T follicular helper cell (primary cell): ENCODE data around the gene S1PR2.
"Not testable (repeated sequence)": the region's sequence is repeated elsewhere in the genome, so short reads cannot be mapped to it uniquely, and the experiment has no call there.

Source experiments
- DNase-seq: peaks from one replicate; pipeline ENCODE4 v3.0.0-alpha.2; 2020; ENCODE audit warnings: low read depth

Gene S1PR2

DNA sequence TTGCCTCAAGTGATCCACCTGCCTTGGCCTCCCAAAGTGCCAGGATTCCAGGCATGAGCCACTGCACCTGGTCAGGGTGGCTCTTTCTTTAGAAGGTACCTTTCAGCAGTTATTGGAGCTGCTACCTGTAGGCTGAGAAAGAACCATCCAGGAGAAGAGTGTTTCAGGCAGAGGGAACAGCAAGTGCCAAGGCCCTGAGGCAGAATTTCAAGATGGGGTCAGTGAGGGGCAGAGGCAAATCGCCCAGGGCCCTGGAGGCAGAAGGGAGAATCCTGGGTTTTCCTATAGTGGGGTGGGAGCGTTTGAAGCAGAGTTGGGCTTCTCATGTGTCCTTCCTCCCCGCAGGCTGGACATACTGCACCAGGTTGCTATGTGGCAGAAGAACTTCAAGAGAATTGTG lies 23.1 kb upstream of the S1PR2 start:
- no peak for DNase-seq

DNA sequence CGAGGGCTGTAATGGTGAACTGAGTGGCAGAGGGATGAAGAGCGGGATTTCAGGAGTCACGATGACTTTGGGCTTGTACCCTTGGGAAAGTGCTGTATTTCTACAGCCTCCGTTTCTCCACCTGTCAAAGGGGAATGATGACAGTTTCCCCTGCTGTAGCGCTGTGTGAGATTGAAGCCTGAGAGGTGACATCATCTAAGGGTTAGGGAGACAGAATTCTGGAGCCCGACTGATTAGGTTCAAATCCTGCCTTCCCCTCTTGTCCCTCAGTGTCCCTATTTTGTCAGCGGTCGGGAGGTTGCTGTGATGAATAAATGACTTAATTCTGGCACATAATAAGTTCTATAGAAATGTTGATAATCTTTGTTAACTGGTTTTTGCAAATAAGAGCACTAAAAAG lies 21.6 kb upstream of the S1PR2 start:
- DNase-seq = no peak

DNA sequence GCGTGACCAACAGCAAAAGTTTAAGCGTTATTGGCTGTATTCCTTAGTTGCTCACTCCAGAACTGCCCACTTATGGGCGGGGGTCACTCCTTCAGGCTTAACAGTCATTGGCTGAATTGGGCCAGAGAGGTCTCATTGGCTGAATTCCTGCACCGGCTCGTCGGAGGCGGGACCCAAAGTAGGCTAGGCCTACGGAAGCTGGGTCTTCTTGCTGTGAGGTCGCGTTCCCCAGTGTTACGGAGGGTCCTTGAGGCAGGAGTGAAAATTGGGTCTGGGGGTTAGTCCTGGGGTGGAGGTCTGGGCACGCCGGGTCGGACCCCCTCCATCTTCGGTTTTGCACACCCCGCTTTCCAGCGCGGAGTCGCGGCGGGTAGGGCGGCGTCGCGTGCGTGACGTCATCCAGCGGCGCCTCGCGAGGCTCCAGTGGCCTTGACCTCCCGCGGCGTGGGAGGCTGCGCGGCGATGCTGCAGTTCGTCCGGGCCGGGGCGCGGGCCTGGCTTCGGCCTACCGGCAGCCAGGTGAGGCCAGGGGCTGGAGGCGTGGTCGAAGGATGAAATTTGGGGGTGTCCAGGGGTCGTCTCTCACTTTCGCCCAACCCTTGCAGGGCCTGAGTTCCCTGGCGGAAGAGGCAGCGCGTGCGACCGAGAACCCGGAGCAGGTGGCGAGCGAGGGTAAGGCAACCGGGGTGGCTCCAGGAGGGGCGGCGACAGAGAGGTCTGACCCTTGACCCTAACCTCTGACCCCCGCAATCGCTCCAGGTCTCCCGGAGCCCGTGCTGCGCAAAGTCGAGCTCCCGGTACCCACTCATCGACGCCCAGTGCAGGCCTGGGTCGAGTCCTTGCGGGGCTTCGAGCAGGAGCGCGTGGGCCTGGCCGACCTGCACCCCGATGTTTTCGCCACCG lies 20.9 kb upstream of the S1PR2 start, which contains the start of gene MRPL4:
TSS of gene MRPL4 (plus strand) at position 423 of the 903 bp plus-strand sequence. CDS start at position 463, 40 bp downstream.
- DNase-seq = peak; percentile 94

DNA sequence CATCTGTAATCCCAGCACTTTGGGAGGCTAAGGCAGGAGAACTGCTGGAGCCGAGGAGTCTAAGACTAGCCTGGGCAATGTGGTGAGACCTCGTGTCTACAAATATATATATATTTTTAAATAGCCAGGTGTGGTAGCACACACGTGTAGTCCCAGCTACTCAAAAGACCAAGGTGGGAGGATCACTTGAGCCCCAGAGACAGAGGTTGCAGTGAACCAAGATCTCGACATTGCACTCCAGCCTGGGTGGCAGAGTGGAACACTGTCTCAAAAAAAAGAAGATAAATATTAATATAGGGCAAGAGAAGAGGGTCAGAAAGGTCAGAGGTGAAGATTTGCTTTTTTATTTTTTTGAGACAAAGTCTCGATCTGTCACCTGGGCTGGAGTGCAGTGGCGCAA lies 15.4 kb upstream of the S1PR2 start:
- no peak for DNase-seq

DNA sequence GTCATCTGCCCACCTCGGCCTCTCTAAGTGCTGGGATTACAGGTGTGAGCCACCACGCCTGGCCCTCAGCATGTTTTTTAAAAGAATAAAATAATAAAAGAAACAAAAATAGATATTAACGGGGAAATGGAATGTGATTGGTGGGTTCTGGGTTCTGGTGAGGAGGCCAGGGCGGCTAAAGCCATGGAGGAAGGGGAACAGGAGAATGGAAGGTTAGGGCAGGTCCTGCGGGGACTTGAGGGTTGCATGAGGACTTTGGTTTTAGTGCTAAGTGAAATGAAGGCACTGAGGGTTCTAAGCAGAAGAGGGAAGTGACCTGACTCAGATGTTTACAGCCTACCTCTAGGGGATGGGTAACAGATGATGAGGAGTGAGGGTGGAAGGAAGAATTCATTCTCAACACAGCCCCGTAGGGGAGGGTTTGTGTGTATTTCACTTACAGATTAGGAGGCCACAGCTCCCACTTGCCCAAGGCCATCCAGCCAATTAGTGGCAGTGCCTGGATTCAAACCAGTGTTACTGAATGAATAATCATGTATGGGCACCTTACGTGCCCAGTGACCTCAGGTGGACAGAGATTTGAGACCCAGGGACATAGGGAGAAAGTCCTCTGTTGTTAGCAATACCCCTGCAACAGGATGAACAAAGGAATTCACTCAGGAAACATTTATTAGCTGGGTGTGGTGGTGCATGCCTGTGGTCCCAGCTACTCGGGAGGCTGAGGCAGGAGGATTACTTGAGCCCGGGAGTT lies 14.2 kb upstream of the S1PR2 start:
- no peak for DNase-seq

DNA sequence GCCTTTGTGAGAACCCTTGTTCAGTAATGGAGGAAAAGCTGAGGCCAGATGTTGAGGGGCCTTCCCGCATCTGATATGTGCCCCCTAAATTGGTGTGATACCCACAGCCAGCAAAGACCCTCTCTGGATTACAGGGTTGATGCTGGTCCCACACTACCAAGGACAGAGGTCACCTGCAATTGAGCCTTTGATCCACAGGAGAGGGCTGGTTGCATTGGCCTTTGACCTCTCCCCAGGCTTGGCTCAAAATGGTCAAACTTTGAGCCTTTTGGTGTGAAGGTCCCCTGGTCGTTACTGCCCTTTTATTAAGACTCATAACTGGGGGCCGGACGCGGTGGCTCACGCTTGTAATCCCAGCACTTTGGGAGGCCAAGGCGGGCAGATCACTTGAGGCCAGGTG lies 12.5 kb upstream of the S1PR2 start:
- no peak for DNase-seq

DNA sequence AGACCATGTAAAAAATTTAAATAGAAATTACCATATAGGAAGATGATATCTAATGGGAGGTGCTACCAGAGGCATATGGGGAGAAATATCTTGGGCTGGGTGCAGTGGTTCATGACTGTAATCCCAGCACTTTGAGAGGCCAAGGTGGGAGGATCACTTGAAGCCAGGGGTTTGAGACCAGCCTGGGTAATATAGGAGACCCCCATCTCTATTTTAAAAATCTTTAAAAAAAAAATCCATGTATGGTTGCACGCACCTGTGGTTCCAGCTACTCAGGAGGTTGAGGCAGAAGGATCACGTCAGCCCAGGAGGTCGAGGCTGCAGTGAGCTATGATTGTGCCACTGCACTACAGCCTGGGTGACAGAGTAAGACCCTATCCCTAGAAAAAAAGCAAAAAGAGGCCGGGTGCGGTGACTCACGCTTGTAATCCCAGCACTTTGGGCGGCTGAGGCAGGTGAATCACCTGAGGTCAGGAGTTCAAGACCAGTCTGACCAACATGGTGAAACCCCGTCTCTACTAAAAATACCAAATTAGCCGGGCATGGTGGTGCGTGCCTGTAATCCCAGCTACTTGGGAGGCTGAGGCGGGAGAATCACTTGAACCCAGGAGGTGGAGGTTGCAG lies 10.8 kb upstream of the S1PR2 start:
- not testable (repeated sequence) for DNase-seq

DNA sequence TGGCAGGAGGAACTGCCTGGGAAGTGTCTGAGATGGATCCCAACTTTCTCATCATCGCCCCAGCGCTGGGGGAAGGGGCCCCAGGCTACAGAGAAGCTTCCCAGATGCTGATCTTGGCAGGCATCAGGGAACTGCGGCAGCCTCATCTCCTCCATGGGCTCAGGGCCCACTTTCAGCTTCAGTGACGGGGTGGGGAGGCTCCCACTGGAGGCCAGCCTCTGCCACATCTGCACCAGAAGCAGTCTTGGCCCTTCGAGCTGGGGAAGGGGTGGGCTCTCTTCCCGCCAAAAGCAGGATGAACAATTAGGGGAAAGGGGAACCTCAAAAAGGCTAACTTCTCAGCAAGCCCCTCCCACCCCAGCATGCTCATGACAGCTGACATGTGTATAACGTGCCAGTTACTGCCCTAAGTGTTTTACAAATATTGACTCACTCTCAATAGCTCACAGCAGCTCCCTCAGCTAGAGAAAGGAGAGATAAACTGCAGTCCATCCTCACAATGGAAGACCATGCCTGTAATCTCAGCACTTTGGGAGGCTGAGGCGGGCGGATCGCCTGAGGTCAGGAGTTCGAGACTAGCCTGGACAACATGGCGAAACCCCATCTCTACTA lies 7.1 kb upstream of the S1PR2 start:
- no peak for DNase-seq

DNA sequence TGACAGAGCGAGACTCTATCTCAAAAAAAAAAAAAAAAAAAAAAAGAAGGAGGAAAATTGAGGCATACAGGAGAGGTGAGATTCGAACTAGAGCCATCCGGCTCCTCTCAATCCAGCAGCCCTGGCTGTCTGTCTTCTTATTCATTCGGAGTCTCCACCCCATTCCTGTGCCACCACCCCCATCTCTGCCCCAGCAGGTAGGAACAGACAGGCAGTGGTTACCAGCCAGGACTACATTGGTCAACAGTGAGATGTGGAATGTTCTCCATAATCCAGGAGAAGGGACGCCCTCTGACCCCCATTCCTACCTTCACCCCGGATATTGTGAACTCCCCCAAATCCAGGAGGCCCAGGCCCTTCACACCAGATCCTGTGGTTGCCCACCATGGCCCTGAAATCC lies 6.6 kb upstream of the S1PR2 start:
- no peak for DNase-seq

DNA sequence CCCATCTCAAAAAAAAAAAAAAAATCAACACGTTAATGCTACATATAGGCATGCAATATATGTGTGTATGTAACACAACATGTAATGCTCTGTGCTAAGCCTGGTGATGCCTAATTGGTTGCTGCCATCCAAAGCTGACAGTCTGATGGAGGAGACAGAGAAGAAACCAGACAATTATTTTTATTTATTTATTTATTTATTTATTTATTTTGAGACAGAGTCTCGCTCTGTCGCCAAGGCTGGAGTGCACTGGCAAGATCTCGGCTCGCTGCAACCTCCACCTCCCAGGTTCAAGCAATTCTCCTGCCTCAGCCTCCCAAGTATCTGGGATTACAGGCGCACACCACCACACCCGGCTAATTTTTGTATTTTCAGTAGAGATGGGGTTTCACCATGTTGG lies 4.3 kb upstream of the S1PR2 start:
- DNase-seq = not testable (repeated sequence)

DNA sequence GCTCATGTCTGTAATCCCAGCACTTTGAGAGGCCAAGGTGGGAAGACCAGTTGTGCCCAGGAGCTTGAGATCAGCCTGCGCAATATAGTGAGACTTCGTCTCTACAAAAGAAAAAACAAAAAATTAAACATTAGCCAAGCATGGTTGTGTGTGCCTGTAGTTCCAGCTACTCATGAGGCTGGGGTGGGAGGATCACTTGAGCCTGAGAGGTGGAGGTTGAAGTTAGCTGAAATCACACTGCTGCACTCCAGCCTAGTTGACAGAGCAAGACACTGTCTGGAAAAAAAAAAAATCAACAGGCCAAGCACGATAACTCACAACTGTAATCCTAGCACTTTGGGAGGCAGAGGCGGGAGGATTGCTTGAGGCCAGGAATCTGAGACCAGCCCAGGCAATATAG lies 3.9 kb upstream of the S1PR2 start:
- no peak for DNase-seq

DNA sequence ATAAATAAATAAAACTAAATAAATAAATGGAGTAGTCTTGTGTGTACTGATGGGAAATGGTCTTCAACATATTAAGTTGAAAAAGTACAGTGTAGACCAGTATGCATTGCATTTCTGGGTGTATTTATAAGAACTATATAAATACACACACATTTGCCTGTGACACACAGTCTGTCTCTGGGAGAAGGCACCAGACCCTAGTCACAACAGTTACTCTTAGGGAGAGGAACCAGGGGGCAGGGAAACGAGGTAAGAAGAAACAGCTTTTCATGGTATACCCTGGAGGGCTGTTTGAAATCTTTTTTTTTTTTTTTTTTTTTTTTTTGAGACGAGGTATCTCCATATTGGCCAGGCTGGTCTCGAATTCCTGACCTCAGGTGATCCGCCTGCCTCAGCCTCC lies 2.8 kb upstream of the S1PR2 start:
- DNase-seq = no peak

DNA sequence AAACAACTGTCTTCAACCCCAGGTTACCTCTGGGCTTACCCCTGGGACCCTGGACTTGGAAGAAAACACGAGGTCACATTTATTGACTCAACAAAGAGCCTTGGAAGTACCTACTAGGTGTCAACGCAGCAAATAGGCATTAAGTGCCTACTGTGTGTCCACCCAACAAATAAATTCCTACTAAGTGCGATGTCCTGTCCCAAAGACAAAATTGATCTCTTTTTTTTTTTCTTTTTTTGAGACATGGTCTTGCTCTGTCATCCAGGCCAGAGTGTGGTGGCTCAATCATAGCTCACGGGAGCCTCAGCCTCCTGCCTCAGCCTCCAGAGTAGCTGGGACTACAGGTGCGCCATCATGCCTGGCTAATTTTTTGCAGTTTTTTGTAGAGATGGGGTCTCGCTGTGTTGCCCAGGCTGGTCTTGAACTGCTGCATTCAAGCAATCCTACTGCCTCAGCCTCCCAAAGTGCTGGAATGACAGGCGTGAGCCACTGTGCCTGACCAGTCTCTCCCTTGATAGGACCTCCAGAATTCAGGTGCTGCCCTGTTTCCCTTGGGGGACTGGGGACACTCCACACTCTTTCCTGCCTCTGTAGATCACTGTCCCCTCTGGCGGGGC lies 589 bp upstream of the S1PR2 start:
- DNase-seq = no peak

DNA sequence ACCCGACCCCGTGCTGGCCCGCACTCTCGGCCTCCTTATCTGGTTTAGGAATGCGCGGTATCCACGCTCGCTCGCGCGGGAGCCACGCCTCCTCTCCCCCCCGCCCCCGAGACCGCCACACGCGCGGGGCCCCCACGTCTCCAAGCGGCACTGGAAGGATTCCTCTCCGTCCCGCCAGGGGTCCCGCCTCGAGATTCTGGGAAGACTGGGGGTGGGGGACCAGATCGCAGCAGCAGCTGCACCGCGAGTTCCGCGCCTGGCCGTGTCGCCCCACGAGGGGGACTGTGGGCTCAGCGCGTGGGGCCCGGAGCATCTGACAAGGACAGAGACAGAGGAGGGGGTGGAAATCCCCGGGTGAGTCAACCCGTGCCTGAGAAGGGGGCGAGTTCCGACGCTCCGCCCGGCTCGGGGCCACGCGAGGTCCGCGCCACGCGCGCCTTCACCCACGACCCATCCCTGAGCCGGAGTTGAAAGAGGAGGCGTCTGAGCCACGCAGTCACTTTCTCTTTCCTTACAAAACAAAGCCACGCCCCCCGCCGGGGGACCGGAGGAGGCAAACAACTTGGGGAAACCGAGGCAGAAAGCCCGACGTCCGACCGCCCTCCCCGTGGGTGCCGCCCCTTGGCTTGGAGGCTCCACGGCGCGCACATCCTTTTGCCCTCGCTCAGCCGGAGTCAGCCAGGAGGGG lies 814 bp downstream of the S1PR2 start:
- peak; percentile 57 for DNase-seq

DNA sequence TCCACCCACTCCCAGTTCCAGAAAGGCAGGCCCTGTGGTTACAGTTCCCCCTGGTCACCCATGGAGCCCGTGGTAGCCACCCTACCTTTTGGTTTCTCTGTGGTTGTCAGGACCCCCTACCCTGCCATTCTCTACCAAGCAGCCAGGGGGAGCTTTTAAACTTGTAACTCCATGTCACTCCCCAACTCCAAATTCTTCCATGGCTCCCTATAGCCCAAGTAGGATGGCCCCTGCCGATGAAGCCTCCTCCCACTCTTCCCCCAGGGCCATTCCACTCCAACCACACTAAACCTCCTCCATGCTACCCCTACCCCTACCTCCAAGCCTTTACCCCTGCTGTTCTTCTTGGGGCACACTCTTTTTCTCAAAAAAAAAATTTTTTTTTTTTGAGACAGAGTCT lies 2.2 kb downstream of the S1PR2 start:
- peak; percentile 23 for DNase-seq

DNA sequence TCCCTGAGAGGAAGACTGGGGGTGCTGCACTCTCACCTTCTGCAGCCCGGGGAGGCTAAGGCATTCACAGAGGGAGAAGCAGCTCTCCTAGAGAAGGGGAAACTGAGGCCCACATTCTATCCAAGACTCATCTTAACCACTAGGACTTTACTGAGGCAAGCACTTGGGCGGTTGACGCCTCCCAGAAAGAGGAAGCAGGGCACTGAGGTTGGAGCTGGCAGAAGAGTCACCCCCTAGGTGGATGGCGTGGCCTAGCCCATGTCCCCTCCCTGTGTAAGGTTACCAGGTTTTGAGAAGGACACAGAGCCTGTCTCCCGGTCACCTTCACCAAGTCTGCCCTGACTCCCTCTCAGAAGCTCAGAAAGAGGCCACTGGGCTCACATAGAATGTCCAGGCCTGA lies 2.7 kb downstream of the S1PR2 start:
- no peak for DNase-seq

DNA sequence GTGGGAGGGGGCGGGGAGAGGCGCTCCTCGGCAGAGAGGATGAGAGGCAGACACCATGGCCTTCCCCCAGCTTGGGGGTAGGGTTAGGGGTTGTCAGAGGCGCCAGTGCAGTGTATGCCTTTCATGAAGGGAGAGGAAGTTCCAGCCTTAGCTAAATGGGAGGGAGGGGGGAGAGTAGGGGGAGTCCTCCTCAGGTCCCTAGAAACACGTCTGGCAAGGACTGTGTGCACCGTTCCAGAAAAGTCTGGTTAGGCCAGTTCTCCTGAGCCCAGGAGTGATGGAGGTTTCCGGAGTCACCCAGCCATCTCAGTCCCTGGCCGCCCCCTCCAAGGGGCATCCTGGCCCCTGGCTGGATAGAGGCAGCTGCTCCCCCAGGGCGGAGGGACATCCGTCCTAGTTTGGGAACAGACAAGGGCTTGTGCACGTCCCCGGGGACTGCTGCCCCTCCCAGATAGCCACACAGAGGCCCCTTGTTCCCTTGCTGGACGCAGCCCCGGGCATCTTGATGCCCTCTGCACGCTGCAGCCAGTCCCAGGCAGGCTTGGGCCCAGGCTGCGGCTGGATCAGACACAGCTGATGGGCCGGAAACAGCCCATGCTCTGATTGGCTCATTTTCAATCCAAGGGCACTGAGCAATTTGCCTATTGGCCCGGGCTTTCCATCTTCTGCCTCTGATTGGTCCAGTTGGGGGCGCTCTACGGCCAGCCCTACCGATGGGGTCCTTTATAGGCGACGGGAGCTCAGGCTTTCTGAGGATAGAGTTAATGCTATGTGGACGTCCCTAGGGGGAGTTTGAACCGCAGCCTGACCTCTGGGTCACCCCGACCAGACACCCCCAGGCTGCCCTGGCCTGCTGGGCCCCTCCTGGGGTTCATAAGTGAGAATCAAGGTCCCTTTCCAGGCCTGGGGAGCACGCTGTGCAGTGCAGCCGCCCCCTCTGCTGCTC lies 3.8 kb downstream of the S1PR2 start:
- no peak for DNase-seq

DNA sequence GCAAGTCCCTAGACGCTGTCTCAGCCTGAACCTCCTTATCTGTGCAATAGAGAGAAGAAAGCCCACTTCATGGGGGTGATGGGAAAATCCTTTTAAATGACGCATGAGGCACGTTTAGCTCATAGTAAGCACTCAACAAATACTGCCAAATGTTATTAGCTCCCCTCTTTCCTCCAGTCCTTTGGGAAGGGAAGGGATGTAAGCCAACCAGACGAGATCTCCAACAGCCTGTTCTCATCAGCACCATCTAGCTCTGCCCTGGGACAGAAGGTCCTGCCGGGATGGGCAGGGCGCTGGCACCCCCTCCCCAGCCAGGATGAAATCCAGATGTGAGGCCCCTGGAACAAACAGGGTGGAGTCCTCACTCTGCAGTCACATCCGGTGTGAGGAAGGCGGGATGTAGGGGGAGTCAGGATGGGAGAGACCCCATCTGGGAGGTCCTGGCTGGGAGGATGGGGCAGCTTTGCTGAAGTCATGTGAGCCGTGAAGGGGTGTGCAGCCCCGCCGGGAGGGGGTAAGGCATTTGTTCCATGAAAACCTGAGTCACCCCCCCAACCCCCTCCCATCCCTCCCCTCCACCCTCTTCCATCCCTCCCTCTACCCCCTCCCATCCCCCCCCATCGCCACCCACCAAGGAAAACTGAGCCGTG lies 4.6 kb downstream of the S1PR2 start:
- no peak for DNase-seq

DNA sequence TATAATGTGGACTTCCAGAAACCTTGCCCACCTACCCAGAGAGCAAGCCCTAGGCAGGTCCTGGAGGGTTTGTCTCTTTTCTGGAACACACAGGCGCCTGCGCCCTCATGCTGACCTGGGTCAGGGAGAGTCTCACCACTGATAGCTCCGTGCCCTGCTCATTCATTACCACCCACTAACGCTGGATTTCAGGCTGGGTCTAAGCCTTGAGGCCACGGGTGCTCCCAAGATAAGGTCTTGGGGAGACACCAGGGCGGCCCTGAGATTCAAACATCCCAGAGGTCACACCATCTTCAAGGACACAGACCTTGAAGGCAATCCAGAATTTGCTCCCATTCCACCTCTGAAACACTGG lies 5.1 kb downstream of the S1PR2 start:
- DNase-seq = no peak

DNA sequence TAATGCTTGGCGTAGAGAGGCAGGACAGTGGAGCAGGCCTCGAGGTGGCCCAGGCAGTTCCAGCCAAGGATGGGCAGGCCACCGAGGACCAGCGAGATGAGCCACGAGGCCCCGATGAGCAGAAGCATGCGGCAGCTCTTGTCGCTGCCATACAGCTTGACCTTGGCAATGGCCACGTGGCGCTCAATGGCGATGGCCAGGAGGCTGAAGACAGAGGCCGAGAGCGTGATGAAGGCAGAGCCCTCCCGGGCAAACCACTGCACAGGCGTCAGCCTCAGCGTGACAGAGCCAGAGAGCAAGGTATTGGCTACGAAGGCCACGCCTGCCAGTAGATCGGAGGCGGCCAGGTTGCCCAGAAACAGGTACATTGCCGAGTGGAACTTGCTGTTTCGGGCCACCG lies 6.8 kb downstream of the S1PR2 start:
- DNase-seq = no peak
